ENCODE measurements around the gene PYY. TPM values are rescaled to one million over a fixed set of nuclear protein-coding genes. Genes with fewer than 3 reads are reported as not detected.
"Not testable (repeated sequence)": the region's sequence is repeated elsewhere in the genome, so short reads cannot be mapped to it uniquely, and the experiment has no call there.

The PYY gene
- total and polyA plus RNA-seq, 4 donors, result 0.20 to 1.1 TPM; not detected in 2

- Histone ChIP-seq H3K36me3 (ENCODE audit: control insufficient read depth in 1 of 2, insufficient read depth in 2 of 2, low read length in 1 of 2) (no peaks in the 10 kb centered on the region), H3K27ac (ENCODE audit: low read depth in 1 of 2, low read length in 2 of 2) (no peak overlapping the region), H3K4me3 (ENCODE audit: low read length in 2 of 2) (no peak overlapping the region), H3K27me3 (ENCODE audit: control insufficient read depth in 1 of 2, insufficient read depth in 2 of 2, low read length in 1 of 2) (no peaks in the 10 kb centered on the region), H3K9me3 (ENCODE audit: control insufficient read depth, low read length) (no peaks in the 10 kb centered on the region), H3K4me1 (ENCODE audit: control insufficient read depth in 1 of 2, insufficient read depth in 2 of 2, low read length in 2 of 2) (no peaks in the 10 kb centered on the region)
- WGBS, 2 donors, result 89% methylated on average over 5 of the region's 5 CpGs
- ATAC-seq (ENCODE audit: low FRiP score) (no peak), DNase-seq (no peak)
- intact Hi-C loops (cut with DNase I), result no loop called here
Observed at GRCh38 chr17:43935204-43935925, 18.4 kb downstream of the PYY start.

- ATAC-seq (ENCODE audit: low FRiP score), result no peak
- DNase-seq, result no peak
- intact Hi-C loops (cut with DNase I), result no loop called here
- no peak overlapping the region for H3K27ac ChIP-seq (ENCODE audit: low read depth in 1 of 2, low read length in 2 of 2)
- WGBS, 2 donors, result 97% methylated on average over 4 of the region's 4 CpGs
- no peaks in the 10 kb centered on the region for H3K36me3 ChIP-seq (ENCODE audit: control insufficient read depth in 1 of 2, insufficient read depth in 2 of 2, low read length in 1 of 2)
- no peaks in the 10 kb centered on the region for H3K9me3 ChIP-seq (ENCODE audit: control insufficient read depth, low read length)
- no peaks in the 10 kb centered on the region for H3K4me1 ChIP-seq (ENCODE audit: control insufficient read depth in 1 of 2, insufficient read depth in 2 of 2, low read length in 2 of 2)
- no peaks in the 10 kb centered on the region for H3K27me3 ChIP-seq (ENCODE audit: control insufficient read depth in 1 of 2, insufficient read depth in 2 of 2, low read length in 1 of 2)
- no peak overlapping the region for H3K4me3 ChIP-seq (ENCODE audit: low read length in 2 of 2)
Observed at GRCh38 chr17:43932923-43933322, 20.8 kb downstream of the PYY start.

- H3K9me3 ChIP-seq (ENCODE audit: control insufficient read depth, low read length), result no peaks in the 10 kb centered on the region
- intact Hi-C loops (cut with DNase I), result no loop called here
- no peak for DNase-seq
- H3K36me3 ChIP-seq (ENCODE audit: control insufficient read depth in 1 of 2, insufficient read depth in 2 of 2, low read length in 1 of 2), result no peaks in the 10 kb centered on the region
- 81 to 82% methylated on average over 10 of the region's 10 CpGs for WGBS, 2 donors
- ATAC-seq (ENCODE audit: low FRiP score), result no peak
- no peaks in the 10 kb centered on the region for H3K27me3 ChIP-seq (ENCODE audit: control insufficient read depth in 1 of 2, insufficient read depth in 2 of 2, low read length in 1 of 2)
- H3K27ac ChIP-seq (ENCODE audit: low read depth in 1 of 2, low read length in 2 of 2), result no peak overlapping the region
- no peaks in the 10 kb centered on the region for H3K4me1 ChIP-seq (ENCODE audit: control insufficient read depth in 1 of 2, insufficient read depth in 2 of 2, low read length in 2 of 2)
- no peak overlapping the region for H3K4me3 ChIP-seq (ENCODE audit: low read length in 2 of 2)
Observed at GRCh38 chr17:43932357-43932756, 21.4 kb downstream of the PYY start.

- Histone ChIP-seq H3K27me3 (ENCODE audit: control insufficient read depth in 1 of 2, insufficient read depth in 2 of 2, low read length in 1 of 2) (no peaks in the 10 kb centered on the region), H3K9me3 (ENCODE audit: control insufficient read depth, low read length) (no peaks in the 10 kb centered on the region), H3K36me3 (ENCODE audit: control insufficient read depth in 1 of 2, insufficient read depth in 2 of 2, low read length in 1 of 2) (no peaks in the 10 kb centered on the region), H3K27ac (ENCODE audit: low read depth in 1 of 2, low read length in 2 of 2) (no peak overlapping the region), H3K4me3 (ENCODE audit: low read length in 2 of 2) (no peak overlapping the region), H3K4me1 (ENCODE audit: control insufficient read depth in 1 of 2, insufficient read depth in 2 of 2, low read length in 2 of 2) (no peaks in the 10 kb centered on the region)
- 83 to 91% methylated on average over 5 of the region's 5 CpGs for WGBS, 2 donors
- intact Hi-C loops (cut with DNase I), result no loop called here
- ATAC-seq (ENCODE audit: low FRiP score), result no peak
- no peak for DNase-seq
Observed at GRCh38 chr17:43931062-43931571, 22.6 kb downstream of the PYY start.

GRCh38 chr17:43928609-43929008, 25.1 kb downstream of the PYY start:
- H3K36me3 ChIP-seq (ENCODE audit: control insufficient read depth in 1 of 2, insufficient read depth in 2 of 2, low read length in 1 of 2), result no peaks in the 10 kb centered on the region
- intact Hi-C loops (cut with DNase I), result no loop called here
- no peak overlapping the region for H3K27ac ChIP-seq (ENCODE audit: low read depth in 1 of 2, low read length in 2 of 2)
- H3K4me3 ChIP-seq (ENCODE audit: low read length in 2 of 2), result no peak overlapping the region
- ATAC-seq (ENCODE audit: low FRiP score), result no peak
- DNase-seq, result no peak
- H3K27me3 ChIP-seq (ENCODE audit: control insufficient read depth in 1 of 2, insufficient read depth in 2 of 2, low read length in 1 of 2), result no peaks in the 10 kb centered on the region
- WGBS, 2 donors, result 86% methylated on average over 1 of the region's 1 CpG
- no peaks in the 10 kb centered on the region for H3K9me3 ChIP-seq (ENCODE audit: control insufficient read depth, low read length)
- no peaks in the 10 kb centered on the region for H3K4me1 ChIP-seq (ENCODE audit: control insufficient read depth in 1 of 2, insufficient read depth in 2 of 2, low read length in 2 of 2)

- H3K4me1 ChIP-seq (ENCODE audit: control insufficient read depth in 1 of 2, insufficient read depth in 2 of 2, low read length in 2 of 2); intact Hi-C loops (cut with DNase I); DNase-seq; H3K27me3 ChIP-seq (ENCODE audit: control insufficient read depth in 1 of 2, insufficient read depth in 2 of 2, low read length in 1 of 2); ATAC-seq (ENCODE audit: low FRiP score); H3K27ac ChIP-seq (ENCODE audit: low read depth in 1 of 2, low read length in 2 of 2); H3K36me3 ChIP-seq (ENCODE audit: control insufficient read depth in 1 of 2, insufficient read depth in 2 of 2, low read length in 1 of 2); H3K9me3 ChIP-seq (ENCODE audit: control insufficient read depth, low read length); H3K4me3 ChIP-seq (ENCODE audit: low read length in 2 of 2): not testable (repeated sequence)
- 24 to 25% methylated on average over 5 of the region's 5 CpGs for WGBS, 2 donors
Observed at GRCh38 chr17:43927929-43928328, 25.8 kb downstream of the PYY start.

GRCh38 chr17:43927060-43927864, 26.5 kb downstream of the PYY start:
- 1 to 3% methylated on average over 42 of the region's 42 CpGs for WGBS, 2 donors
- no peaks in the 10 kb centered on the region for H3K27me3 ChIP-seq (ENCODE audit: control insufficient read depth in 1 of 2, insufficient read depth in 2 of 2, low read length in 1 of 2)

GRCh38 chr17:43924558-43924957, 29.2 kb downstream of the PYY start:
- no peaks in the 10 kb centered on the region for H3K36me3 ChIP-seq (ENCODE audit: control insufficient read depth in 1 of 2, insufficient read depth in 2 of 2, low read length in 1 of 2)
- ATAC-seq (ENCODE audit: low FRiP score), result no peak
- no peaks in the 10 kb centered on the region for H3K27me3 ChIP-seq (ENCODE audit: control insufficient read depth in 1 of 2, insufficient read depth in 2 of 2, low read length in 1 of 2)

More at GRCh38 chr17:43927060-43927864, 26.5 kb downstream of the PYY start:
- Histone ChIP-seq H3K36me3 (ENCODE audit: control insufficient read depth in 1 of 2, insufficient read depth in 2 of 2, low read length in 1 of 2) (no peaks in the 10 kb centered on the region), H3K9me3 (ENCODE audit: control insufficient read depth, low read length) (no peaks in the 10 kb centered on the region), H3K4me1 (ENCODE audit: control insufficient read depth in 1 of 2, insufficient read depth in 2 of 2, low read length in 2 of 2) (no peaks in the 10 kb centered on the region), H3K4me3 (ENCODE audit: low read length in 2 of 2) (no peak overlapping the region), H3K27ac (ENCODE audit: low read depth in 1 of 2, low read length in 2 of 2) (no peak overlapping the region)
- intact Hi-C loops (cut with DNase I), result no loop called here
- ATAC-seq (ENCODE audit: low FRiP score), result no peak
- DNase-seq, result no peak

More at GRCh38 chr17:43924558-43924957, 29.2 kb downstream of the PYY start:
- no peak for DNase-seq
- H3K4me3 ChIP-seq (ENCODE audit: low read length in 2 of 2), result no peak overlapping the region
- no peaks in the 10 kb centered on the region for H3K4me1 ChIP-seq (ENCODE audit: control insufficient read depth in 1 of 2, insufficient read depth in 2 of 2, low read length in 2 of 2)
- WGBS, 2 donors, result 77 to 86% methylated on average over 2 of the region's 2 CpGs
- no peak overlapping the region for H3K27ac ChIP-seq (ENCODE audit: low read depth in 1 of 2, low read length in 2 of 2)
- no peaks in the 10 kb centered on the region for H3K9me3 ChIP-seq (ENCODE audit: control insufficient read depth, low read length)
- intact Hi-C loops (cut with DNase I), result no loop called here
